Erythroblast (primary cell): Measurements from ENCODE around the gene RRAS2.
"Not testable (repeated sequence)": the region's sequence is repeated elsewhere in the genome, so short reads cannot be mapped to it uniquely, and the experiment has no call there.

ENCODE experiments used
- DNase-seq, 2 experiments: peaks; one replicate each; lab custom pipeline; 2025; lab: John Stamatoyannopoulos, UW
- GATA1 ChIP-seq: IDR thresholded peaks from 2 replicates; pipeline ENCODE4 v1.6.1; 2011; ENCODE audit warnings: low read depth, mild to moderate bottlenecking, control low read depth, low read length, moderate library complexity
- POLR2A ChIP-seq: IDR thresholded peaks from 2 replicates; pipeline ENCODE4 v1.6.1; 2011; ENCODE audit warnings: mild to moderate bottlenecking, low read length

RRAS2 gene

GRCh38 chr11:14288189-14288935 is 70.6 kb downstream of the RRAS2 start:
- DNase-seq: no peak
- TF ChIP-seq GATA1: no peak
- no peak for TF ChIP-seq POLR2A

GRCh38 chr11:14278869-14279268 is 80.1 kb downstream of the RRAS2 start:
- DNase-seq: not testable (repeated sequence)

GRCh38 chr11:14275076-14275475 is 83.9 kb downstream of the RRAS2 start:
- DNase-seq: no peak
- TF ChIP-seq POLR2A (no peak), GATA1 (no peak)

GRCh38 chr11:14273895-14274294 is 85.1 kb downstream of the RRAS2 start:
- no peak for TF ChIP-seq POLR2A
- TF ChIP-seq GATA1: no peak
- no peak for DNase-seq

DNA sequence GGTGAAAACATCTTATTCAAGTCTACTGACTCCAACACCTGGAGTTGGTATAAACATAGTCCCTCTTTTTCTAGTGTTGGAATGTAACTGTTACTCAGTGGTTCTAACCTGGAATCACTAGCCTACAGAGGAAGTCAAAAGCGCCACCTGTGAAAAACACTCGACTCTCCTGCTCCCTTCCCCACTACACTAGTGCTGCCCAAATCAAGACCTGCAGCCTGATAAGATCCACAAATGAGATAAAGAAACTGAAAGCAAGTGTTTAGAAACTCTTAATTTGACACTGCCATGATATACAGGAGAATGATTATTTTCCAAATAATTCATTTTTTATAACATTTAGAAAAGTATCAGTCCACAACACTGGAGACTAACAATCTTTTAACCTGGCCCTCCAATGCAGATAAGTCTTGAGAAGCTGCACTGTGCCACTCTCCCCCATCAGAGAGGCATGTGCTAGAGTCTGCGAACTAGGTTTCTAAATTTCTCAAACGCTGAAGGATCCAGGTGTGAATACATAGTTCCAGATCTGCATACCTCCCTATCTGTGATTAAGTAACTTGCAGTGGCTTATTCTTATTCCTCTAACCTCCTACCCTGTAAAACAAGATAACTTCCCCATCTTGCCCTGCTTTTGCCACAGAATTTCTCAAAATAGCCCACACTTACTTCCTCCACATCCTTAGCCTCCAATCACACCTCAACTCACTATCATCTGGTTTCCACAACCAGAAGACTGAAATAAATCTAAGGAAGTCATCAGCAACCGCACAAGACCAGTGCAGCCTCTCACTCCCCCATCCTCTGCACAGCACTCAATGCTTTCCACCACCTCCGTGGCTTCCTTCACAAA is 88.1 kb downstream of the RRAS2 start:
- DNase-seq: no peak
- TF ChIP-seq GATA1 (no peak), POLR2A (no peak)

DNA sequence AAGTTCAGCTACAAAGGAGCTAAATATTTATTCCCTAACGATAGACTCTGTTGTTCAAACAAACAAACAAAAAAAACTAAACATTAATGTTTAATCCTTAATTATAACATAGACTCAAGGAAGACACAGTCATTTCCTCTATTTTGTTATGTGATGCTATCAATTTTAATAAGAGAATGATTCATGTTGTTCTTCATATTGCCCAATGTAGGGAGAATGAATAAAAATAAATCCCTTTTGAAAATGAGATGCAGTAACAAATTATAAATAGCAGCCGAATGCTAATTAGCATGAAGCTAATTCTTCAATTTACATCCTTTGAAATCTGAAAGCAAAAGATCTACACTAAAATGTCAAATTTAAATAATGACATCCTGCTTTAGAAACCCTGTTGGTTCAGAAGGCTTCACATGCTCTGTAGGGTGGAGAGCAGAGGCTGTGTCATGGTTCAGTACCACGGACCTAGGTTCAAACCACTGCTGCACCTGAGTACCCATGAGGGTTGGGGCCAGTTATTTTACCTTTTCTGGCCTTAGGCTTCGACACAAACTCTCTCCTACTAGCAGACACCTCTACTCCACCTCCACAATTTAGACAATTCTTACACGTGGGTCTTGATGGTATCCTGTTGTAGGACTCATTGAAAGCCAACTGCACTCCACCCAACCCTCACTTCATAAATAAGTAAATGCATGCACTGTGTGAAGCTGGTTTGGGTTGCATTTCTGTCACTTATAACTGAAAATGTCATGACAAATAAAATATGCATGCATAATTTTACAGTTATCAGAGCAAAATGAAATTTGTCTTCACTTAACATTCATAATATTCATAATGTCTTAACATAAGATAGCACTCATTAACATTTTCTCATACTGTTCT is 89.0 kb downstream of the RRAS2 start:
- no peak for TF ChIP-seq POLR2A
- no peak for TF ChIP-seq GATA1
- no peak for DNase-seq

- TF ChIP-seq POLR2A (no peak), GATA1 (no peak)
- no peak for DNase-seq
Observed at GRCh38 chr11:14267861-14268635, 90.9 kb downstream of the RRAS2 start.

DNA sequence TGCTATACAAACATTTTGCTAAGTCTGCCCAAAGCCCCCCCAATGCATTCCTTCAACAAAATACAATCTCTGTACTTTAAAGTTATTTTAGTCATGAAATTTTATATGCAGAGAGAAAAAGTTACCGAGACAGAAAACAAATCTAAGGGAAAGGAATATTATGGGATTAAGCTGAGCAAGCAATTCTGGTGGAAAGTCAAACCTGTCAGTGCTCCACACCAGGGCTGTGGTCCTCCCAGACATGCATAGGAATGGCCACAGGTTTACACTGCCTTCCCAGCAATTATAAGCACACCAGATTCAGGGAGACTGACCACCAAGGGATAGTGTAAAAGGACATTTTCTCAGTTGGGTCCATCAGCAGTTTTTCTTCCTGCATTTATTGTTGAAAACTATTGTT is 92.4 kb downstream of the RRAS2 start:
- DNase-seq: no peak
- no peak for TF ChIP-seq GATA1

DNA sequence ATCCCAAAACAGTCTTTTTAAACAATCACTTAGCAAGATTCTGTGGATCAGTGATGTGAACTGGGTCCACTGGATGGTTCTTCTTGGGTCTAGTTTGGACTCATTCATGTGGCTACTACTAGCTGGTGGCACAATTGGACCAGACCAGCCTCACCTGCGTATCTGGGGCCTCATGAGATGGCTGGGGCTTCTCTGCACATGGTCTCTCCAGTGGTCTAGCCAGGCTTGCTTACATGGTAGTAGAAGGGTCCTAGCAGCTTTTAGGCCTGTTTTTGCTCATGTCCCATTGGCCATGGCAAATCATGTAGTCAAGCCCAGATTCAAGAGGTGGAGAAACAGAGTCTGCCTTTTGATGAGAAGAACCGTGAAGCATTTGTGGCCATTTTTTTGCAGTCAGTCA is 94.0 kb downstream of the RRAS2 start:
- DNase-seq: no peak
- TF ChIP-seq POLR2A (no peak), GATA1 (no peak)

GRCh38 chr11:14262271-14262846 is 96.6 kb downstream of the RRAS2 start:
- TF ChIP-seq POLR2A (no peak), GATA1 (no peak)
- DNase-seq: no peak

GRCh38 chr11:14261066-14261465 is 97.9 kb downstream of the RRAS2 start:
- TF ChIP-seq GATA1 (no peak), POLR2A (no peak)
- no peak for DNase-seq

DNA sequence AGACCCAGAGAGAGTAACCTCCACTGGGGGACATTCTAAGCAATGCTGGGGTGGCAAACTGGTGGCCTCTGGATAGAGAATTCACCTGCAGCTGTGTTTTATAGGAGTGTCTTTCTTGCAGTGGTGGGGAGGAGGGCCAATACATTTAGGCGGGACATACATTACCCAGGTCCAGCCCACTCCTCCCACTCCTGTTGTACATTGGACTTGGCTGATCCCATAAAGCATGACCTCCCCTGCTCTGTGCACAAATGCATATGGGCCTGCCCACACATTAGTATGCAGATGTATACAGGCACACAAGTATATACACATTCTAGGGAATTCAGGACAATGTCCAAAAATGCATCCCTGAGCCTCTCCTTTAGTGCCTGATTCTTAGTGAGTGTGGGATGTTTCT is 99.1 kb downstream of the RRAS2 start:
- TF ChIP-seq POLR2A (no peak), GATA1 (no peak)
- DNase-seq: no peak
